Peyer's patch (tissue), 4 donors: ENCODE results near the gene ANKRD9. TPM values are rescaled to one million over a fixed set of nuclear protein-coding genes. Genes with fewer than 3 reads are reported as not detected.
A peak's percentile ranks its signal among the peaks of the same experiment; 100 is the strongest.

Experiments used
- DNase-seq, 3 donors: peaks; one replicate each; pipeline ENCODE4 v3.0.0-alpha.2; 2017 to 2019
- H3K27ac ChIP-seq, 4 donors: fragments of 200-600 bp; sonication (generic); one replicate each; pipeline ENCODE4 v1.5.1; 2016 to 2019
- H3K27me3 ChIP-seq, 2 donors: fragments of 200-600 bp; sonication (generic); one replicate each; pipeline ENCODE4 v1.5.1; 2019
- H3K36me3 ChIP-seq, 3 donors: fragments of 200-600 bp; sonication (generic); one replicate each; pipeline ENCODE4 v1.5.1; 2016 to 2019
- H3K4me1 ChIP-seq, 4 donors: fragments of 200-600 bp; sonication (generic); one replicate each; pipeline ENCODE4 v1.5.1; 2016 to 2019
- H3K4me3 ChIP-seq, 4 donors: fragments of 200-600 bp; sonication (generic); 1 replicate in 3 of 4; 2 replicates in 1 of 4; pipeline ENCODE4 v1.5.1; 2016 to 2019; ENCODE audit warnings: mild to moderate bottlenecking in 1 of 4
- H3K9me3 ChIP-seq, 4 donors: fragments of 200-600 bp; sonication (generic); one replicate each; pipeline ENCODE4 v1.5.1; 2016 to 2019; ENCODE audit warnings: mild to moderate bottlenecking in 1 of 4
- CTCF ChIP-seq, 6 experiments: fragments of 450-650 bp in 4 of 6; fragments of 200-600 bp in 2 of 6; sonication (generic) in 1 of 6; IDR thresholded peaks; one replicate each; pipeline ENCODE4 v1.5.1; 2017 to 2019; ENCODE audit warnings: antibody characterized with exemption in 6 of 6, mild to moderate bottlenecking in 3 of 6, moderate library complexity in 1 of 6
- POLR2A ChIP-seq, 2 donors: fragments of 450-650 bp; IDR thresholded peaks; one replicate each; pipeline ENCODE4 v1.5.1; 2017; ENCODE audit warnings: antibody characterized with exemption in 2 of 2, mild to moderate bottlenecking in 2 of 2, moderate library complexity in 2 of 2
- total RNA-seq, 4 donors: library from RNA; depleted of rRNA; stranded (reverse); fragments of >200 nt; gene quantifications; one replicate each; pipeline ENCODE4 v1.1.0, GENCODE V29; 2016

The ANKRD9 gene
- total RNA-seq, 4 donors from 2014 or later, result 52.8 to 450 (median 392) TPM

- Histone ChIP-seq H3K9me3 (no peaks in the 10 kb centered on the region), H3K4me3 (no peak overlapping the region), H3K27ac (no peak overlapping the region), H3K4me1 (no peaks in the 10 kb centered on the region), H3K36me3 (no peaks in the 10 kb centered on the region), H3K27me3 (no peaks in the 10 kb centered on the region)
- no peak for TF ChIP-seq POLR2A (IDR thresholded peaks at IDR 0.05)
- no peak for TF ChIP-seq CTCF (IDR thresholded peaks at IDR 0.05)
- DNase-seq, result no peak
Observed at GRCh38 chr14:102491366-102491765, 18.2 kb downstream of the ANKRD9 start.

- Histone ChIP-seq H3K27me3 (no peaks in the 10 kb centered on the region), H3K4me1 (no peaks in the 10 kb centered on the region), H3K9me3 (no peaks in the 10 kb centered on the region), H3K27ac (no peak overlapping the region), H3K36me3 (no peaks in the 10 kb centered on the region), H3K4me3 (no peak overlapping the region)
- TF ChIP-seq POLR2A (IDR thresholded peaks at IDR 0.05) (no peak), CTCF (IDR thresholded peaks at IDR 0.05) (no peak)
- DNase-seq, result peak in 1 of 3 donors; percentile 30
Observed at GRCh38 chr14:102490456-102490855, 19.1 kb downstream of the ANKRD9 start.

GRCh38 chr14:102487204-102487577 is 22.4 kb downstream of the ANKRD9 start:
- TF ChIP-seq POLR2A (IDR thresholded peaks at IDR 0.05) (no peak), CTCF (IDR thresholded peaks at IDR 0.05) (no peak)
- DNase-seq, result no peak
- H3K9me3 ChIP-seq, result no peaks in the 10 kb centered on the region
- no peaks in the 10 kb centered on the region for H3K36me3 ChIP-seq
- H3K27ac ChIP-seq, result no peak overlapping the region
- H3K27me3 ChIP-seq, result no peaks in the 10 kb centered on the region
- H3K4me3 ChIP-seq, result no peak overlapping the region
- no peaks in the 10 kb centered on the region for H3K4me1 ChIP-seq

- no peak overlapping the region for H3K4me3 ChIP-seq
- H3K36me3 ChIP-seq, result no peaks in the 10 kb centered on the region
- H3K27me3 ChIP-seq, result no peaks in the 10 kb centered on the region
- DNase-seq, result no peak
- no peak overlapping the region for H3K27ac ChIP-seq
- TF ChIP-seq CTCF (IDR thresholded peaks at IDR 0.05) (no peak), POLR2A (IDR thresholded peaks at IDR 0.05) (no peak)
- H3K9me3 ChIP-seq, result no peaks in the 10 kb centered on the region
- H3K4me1 ChIP-seq, result no peaks in the 10 kb centered on the region
Observed at GRCh38 chr14:102486513-102487203, 22.9 kb downstream of the ANKRD9 start.

GRCh38 chr14:102485693-102486512 is 23.7 kb downstream of the ANKRD9 start:
- no peaks in the 10 kb centered on the region for H3K27me3 ChIP-seq
- no peaks in the 10 kb centered on the region for H3K4me1 ChIP-seq
- TF ChIP-seq CTCF (IDR thresholded peaks at IDR 0.05) (no peak), POLR2A (IDR thresholded peaks at IDR 0.05) (no peak)
- H3K36me3 ChIP-seq, result no peaks in the 10 kb centered on the region
- no peak overlapping the region for H3K27ac ChIP-seq
- no peak overlapping the region for H3K4me3 ChIP-seq
- H3K9me3 ChIP-seq, result no peaks in the 10 kb centered on the region
- DNase-seq, result no peak
